Stimulated activated CD4-positive, alpha-beta T cell treated with anti-CD3 and anti-CD28 coated beads, Interleukin-1b, Interleukin-23, amount 100 ng/mL, for 48 hours (primary cell): ENCODE measurements around the gene PDE2A.

Experiments
- DNase-seq: peaks from one replicate; pipeline ENCODE4 v3.0.0-alpha.2; 2020

Gene PDE2A

DNA sequence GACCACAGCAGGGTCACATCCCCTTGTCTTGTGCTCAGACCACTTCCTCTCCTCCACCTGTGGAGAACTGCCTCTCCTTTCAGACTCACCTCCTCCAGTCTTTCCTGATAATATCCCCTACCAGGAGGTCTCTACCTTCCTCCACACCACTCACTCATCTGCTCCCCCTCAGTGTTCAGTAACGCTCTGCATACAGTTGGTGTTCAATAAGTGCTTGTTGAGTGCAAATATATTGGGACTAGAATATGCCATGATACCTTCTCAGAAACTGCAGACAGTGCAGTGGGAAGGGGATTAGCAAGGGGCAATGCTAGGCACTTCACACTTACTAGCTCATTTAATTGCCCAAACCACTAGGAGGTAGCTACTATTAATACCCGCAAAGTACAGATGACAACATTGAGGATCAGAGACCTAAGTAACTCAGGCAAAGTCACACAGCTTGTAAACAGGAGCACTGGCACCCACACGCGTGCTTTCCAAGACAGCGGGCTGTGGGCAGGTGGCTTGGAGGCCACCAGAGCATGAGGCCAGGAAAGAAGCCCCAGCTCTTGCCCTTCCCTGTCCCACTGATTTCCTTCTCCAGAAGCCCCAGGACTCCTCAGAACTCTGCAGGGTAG, 8.1 kb upstream of the PDE2A start:
- no peak for DNase-seq

DNA sequence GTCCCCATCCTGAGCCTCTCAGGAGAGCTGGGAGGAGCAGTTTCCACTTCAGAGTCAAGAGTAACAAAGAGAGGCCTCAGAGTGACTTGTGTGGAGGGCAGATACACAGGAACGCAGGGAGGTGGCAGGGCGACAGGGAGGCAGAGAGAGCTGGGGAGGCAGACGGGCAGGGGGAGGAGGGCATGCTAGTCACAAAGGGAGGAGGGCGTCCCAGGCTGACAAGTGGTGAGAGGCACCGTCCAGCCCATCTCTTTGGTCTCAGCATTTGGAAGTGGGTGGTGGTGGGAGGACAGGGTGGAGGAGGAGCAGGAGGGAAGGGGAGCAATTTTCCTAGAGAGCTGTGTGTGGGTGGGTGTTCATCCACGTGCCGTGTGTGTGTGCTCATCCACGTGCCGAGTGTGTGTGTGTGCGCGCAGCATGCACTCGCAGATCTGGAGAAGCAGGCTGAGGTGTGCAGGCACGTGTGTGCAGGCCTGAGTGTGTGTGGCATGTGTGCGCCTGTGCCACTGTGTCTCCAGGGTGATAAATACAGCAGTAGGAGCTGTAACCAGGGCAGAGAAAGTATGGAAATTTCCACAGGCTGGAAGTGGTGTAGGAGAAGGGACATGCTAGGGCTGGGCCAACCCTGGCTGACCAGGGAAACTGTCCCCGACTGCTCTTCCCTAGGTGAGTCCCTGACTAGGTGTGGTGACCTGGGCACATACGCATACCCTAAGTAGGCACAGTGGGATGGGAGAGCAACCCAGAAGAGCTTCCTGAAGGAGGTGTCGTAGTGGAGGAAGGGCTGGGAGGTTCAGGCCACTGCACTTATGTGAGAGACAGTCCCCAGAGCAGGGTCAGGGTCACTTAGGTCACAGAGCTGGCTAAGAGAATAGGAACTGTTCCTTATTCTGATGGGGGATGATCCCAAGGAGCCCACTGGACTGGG, 7.3 kb upstream of the PDE2A start:
- no peak for DNase-seq

DNA sequence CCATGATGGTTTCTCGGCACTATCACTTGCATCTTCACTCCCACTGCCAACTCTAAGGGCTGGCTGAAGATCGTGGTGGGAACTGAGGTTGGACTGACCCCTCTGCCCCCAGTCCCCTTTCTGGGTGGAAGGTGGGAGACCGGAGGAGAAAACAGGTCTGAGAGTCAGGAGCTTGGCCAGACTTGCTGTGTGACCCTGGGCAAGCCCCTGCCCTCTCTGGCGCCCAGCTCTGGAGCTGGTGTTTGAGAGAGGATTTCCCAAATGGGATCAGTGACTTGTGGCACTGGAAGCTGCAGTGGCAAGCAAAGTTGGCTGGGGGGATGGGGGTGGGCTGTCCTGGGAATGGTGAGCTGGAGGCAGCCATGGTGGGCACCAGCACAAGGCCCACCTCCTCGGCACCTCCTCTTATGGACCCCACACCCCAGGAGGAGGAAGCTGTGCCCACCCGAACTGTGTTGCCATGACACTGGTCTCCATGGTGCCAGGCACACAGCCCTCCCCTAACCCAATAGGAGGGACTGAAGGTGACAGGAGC, 6.5 kb upstream of the PDE2A start:
- no peak for DNase-seq

DNA sequence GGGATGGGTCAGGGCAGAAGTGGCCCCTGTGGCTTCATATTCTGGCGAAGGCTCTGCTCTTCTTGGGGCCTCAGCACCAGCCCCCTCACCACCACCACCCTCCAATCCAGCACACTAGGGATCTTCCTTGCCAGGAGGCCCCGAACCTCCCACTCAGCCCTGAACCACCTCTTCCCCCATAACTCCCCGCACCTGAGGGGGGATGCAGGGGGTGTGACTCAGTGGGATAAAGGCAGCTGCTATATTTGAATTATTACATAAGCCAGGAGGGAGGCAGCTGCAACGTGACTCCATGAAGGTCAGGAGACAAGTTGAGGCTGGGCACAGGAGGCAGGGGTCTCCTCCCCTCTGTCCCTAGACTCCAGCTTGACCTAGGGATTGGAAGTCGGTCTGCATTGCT, 5.6 kb upstream of the PDE2A start:
- DNase-seq, result no peak

DNA sequence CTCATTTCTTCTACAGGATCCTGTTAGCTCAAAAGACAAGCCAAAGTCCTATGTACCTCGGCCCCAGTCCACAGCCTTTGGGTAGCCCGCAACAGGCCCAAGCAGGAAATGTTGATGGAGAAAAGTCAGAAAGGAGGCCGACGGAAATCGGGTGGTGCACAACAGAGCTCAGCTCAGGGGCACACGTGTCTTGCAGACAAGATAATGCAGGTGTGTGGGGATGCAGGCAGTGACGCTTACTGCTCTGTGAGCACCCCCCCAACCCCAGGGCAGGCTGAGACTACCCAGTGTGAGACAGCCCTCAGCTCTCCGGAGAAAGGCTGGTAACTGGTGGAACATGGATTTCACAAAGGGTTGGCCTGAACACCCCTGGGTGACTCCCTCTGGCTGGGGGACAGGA, 4.3 kb upstream of the PDE2A start:
- no peak for DNase-seq

DNA sequence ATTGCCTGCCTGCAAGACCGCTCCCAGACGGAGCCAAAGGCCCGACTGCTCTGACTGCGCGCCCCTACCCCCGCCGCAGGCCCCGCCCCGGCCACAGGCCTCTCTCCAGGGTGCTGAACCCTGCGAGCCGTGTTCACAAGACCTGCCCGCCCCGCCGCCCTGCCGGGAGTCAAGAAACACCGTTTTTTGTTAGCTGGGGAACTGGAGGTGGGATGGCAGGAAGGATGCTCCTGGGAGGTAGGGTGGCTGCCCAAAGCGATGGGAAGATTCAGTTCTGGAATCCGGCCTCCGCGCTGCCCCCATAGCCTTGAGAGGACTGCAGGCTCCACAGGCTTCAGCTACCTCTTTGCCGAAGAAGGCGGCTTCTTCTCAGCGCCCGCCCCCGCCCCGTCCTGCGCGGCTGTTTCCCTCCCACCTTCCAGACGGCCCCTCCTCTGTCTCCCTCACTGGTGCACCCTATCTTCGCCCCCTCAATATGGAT, 2.7 kb upstream of the PDE2A start:
- peak; percentile 67 for DNase-seq

DNA sequence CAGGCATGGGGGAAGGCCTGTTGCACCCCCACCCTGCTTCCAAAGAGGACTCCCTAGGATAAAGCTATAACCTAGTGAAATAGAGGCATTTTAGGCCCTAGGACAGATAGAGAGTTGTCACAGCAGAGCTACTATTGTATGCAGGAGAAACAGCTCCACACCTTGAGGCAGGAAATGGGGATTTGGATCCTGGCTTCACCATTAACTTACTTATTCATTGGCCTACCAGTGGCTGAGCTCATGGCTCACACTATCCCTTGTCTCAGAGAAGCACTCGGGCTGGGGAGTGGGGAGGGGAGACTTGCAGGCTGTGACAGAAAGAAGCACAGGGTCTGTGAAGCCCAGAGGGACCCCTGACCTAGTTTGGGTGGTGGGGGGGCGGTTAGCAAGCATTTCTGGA, 999 bp upstream of the PDE2A start:
- no peak for DNase-seq

DNA sequence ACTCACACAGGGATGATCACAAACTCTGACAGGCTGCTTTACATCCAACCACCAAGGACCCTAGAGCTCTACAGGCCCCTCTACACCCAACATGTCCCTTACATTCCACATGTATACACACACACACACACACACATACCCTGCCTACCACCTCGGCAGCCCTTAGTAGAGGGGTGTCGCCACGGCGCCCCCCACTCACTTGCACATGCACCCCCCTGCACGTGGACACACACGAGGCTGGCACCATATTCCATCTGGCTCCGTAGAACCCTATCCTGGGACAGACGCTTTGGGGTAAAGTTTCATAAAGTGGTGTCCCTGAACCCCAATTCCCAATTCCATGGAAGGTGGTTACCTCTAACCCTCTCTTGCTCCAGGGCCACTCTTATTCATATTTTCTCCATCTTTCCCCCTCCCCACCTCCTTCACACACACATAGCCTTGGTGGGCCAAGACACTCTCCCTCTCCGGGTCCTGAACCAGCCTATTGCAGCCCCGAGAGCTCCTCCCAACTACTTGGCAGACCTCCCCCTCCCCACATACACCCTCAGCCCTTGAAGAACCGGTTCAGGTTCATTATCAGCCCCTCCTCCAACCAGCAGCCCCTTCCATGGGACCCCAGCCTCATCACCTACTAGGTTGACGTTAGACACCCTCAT, 809 bp downstream of the PDE2A start:
- no peak for DNase-seq

DNA sequence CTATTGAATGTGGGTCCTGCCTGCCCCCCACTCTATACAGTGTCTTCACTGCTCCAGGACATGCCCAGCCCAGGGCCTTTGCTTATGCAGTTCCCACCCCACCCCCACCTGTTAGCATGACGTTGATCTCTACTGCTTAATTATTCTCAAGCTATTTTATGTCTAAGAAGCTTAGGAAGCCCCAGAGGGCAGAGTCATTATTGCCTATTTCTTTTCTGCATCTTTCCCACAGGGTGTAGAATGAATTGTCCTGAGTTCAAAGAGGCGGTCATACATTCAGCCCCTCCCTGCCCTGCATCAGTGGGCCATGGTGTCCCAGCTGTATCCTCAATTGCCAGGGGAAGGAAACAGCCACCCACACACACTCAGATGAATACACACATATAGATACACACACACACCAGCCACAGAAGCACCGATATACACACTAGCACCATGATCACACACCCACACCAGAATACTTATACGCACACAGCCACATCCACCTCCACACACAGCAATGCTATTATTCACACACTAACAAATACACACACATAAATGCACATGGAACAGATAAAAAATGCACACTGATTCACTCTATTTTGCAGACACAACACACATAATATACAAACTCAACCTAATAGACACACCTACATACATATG, 1.5 kb downstream of the PDE2A start:
- no peak for DNase-seq

DNA sequence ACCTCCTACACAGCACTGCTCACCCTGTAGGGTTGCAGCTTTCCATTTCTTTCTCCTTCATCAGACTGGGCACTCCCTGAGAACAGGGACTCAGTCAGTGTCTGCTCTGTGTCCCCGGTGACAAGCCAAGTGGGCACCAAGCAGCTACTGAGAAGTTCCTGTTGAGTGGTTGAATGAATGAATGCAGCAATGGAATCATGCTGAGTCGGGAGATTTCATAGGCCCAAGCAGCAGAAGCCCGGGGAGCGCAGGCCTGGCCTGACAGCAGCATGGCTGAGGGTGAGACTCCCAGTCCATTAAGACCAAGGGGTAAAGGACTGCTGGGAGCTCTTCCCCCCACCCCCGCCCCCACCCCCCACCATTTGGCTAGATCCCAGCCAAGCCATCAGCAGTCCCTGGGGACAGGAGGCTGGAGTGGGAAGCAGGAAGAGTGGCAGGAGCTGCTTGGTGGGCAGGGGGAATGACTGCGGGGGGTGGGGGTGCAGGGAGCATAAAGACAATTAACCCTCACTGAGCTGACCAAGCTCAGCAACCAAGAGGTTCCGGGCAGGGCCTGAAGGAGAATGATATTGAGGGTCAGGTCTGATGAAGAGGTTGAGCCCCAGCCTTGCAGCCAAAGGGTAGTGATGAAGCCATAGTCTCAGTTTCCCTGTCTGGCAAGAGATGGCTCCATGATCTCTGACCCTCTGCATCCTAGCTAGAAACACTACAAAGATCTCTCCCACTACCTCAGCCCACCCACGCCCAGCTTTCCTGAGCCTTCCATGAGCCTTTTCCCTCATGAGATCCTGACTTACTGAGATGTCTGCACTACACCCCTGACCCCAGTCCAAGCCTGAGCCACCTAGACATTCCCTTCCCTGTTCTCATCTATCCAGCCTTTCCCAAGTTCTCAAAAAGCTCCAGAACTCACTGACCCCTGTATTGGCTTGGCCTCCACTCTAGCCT, 2.8 kb downstream of the PDE2A start:
- no peak for DNase-seq

DNA sequence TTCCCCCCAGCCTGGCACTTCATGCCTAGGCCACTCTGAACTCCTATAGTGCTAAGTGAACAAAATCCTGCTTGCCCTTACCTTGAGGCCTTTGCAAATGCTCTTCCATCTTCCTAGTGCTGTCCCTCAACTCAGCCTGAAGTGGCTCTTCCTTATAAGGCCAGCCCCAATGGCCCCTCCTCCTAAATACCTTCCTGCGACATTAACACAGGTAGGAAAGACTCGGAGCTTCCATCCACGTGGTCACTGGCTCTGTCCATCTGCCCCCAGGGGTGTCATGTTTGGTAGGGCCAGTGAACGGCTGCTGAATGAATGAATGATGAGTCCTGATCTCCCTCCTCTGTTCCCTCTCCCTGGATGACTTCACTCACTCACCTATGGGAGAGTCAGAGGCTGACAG, 4.2 kb downstream of the PDE2A start:
- no peak for DNase-seq

DNA sequence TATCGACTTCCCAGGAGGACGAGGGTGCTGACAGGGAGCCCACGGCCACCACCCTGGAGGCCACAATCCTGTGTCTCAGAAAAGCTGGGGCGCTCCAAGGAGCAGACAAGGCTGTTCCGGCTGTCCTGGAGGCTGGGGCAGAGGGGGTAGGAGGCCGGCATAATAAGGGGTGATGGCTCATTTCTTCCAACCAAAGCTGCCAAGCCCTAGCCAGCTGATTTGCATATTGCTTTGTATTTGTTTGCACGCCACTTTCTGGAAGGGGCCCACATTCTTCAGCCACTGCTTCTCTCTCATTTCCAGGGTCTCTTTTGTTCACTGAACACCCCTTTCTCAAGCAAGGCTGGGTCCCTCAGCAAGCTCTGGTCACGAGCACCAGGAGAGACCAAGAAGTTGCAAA, 4.7 kb downstream of the PDE2A start:
- DNase-seq, result no peak

DNA sequence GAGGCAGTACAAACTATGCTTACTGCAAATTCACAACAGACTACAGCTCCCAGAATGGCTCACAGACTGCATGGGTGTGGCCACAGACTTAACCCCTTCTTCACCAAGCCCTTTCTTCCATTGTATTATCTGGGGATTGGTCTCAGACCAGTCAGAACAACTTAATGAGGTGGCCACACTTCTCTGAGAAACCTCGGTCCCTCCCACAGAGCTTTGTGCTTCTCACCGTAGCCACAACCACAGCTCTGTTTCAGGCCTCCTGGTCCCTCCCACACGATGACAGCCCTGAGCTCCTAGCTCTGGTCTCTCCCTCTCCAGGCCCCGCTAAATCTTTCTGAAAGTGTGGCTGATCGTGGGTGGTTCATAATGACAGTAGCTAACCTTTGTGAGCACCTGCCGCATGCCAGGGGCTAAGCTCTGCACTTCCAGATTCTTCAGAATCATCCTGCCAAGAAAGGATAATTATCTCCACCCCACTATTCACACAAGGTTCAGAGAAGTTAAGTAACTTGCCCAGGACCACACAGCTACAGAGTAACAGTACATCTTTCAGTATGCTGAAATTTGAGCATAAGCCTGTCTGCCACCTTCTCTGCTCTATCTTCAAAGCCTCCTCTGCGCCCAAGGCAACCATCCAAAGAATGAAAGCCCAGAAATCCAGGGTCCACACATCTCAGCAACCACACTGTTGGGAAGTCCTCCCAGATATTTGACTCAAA, 5.4 kb downstream of the PDE2A start:
- DNase-seq, result peak; percentile 79

DNA sequence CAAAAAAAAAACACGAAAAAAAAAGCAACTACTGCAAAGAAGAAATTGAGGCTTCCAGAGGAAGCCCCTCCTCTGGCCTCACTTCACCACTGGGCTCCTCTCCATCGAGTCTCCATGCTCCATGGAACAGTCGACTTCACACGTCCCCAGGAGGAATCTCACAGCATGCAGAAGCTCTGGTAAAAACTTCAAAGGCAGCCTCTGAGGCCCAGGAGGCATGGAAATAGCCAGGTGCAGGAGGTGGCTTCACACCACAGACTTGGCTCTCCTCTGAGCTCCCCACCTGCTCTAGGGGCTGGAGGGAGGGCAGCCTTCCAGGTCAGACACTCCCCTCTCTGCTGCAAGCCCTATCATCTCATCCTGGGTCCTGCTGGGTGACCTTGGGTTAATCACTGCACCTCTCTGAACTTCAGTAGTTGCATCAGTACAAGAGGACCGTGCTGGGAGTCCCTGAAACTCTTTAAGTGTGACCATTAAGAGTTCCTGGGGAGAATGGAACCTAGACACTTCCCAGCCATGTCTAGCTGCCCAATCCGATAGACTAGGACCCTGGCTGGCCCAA, 8.2 kb downstream of the PDE2A start:
- DNase-seq, result no peak

DNA sequence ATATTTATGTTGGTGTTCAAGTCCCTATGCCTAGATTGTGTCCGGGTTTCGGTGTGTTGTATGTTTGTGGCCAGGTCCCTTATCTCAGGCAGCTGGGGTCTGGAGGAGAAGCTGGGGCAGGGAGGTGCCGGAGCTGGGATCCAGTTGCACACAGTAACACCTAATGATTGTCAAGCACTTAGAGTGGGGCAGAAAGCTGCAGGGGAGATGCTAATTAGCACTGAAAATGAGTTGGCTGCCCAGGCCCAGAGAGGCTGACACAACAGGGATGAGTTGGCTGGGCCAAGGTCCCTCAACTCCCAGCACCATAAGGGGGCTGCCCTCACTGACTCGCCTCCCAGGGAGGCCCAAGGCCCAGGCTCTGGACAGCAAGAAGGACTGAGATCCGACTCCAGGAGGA, 12.2 kb downstream of the PDE2A start:
- no peak for DNase-seq

DNA sequence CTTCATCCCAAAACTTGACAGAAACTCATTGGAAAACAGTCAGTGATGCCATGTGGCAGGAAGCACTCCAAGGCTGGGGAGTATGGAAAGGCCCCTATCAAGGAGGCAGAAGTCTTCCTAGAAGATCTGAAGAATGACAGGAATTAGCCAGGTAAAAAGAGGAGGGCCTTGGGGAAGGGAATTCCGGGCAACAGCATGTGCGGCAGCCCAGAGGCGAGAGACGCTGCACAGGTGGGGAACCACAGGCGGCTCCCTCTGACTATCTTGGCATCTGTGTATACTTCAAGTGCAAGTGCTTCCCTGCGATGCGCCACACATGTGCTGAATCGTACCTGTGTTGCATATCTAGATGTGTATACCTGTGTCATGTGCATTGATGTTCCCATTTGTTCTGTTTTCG, 12.7 kb downstream of the PDE2A start:
- DNase-seq, result no peak

DNA sequence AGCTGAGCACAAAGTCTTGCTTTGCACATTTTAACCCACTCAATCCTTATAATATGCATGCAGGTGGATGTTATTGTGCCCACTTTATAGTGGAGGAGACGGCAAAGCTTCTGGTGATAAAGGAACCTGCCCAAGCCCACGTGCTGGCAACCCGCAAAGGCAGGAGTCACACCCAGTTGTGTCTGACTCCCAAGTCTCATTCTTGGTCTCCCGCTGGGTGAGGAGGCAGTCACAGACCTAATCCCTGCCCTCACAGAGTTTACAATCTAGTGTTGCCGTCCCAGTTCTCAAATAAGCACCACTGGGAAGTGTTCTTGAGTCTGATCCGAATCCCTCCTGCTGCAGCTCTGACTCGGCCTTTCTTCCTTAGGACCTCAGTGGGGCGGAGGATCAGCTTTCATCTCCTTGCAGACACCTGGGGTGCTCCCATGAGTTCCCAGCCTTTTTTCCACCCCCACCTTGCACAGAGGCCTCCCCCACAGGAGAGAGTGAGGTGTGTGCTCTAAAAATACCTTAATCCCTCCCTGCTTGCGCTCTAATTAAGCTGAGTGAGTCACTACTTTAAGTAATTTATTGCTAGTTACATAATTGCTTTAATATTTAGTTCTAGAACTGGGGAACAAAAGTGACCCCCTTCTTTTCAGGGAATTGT, 15.1 kb downstream of the PDE2A start:
- no peak for DNase-seq

DNA sequence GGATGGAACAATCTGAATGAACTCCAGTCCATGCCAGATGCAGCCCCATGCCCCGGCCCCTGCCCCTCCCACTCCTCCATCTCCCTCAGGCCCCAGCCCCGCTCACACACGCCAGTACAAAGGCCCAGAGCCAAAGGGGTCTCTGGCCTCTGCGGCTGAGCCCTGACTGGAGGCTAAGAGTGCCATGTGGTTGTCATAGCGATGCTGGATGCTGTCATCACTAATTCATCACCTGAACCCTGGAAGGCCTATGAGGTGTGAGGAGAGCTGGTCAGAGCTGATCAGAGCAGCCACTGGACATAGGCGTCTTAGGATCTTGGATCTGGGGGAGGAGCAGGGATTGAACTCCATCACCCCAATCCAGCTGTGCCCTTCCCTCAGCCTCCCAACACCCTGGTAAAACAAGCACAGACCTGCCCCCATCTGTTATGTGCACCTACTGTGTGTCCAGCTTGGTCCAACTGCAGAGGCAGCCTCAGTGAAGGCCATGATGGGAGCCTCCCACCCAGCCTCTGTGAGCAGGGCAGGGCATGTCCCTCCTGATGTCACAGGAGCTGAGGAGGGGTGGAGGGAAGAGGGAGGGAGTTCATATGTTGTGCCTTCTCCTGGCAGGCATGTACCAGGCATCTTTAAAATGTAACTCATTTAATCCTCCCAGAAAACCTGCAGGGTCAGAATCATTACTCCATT, 16.7 kb downstream of the PDE2A start:
- no peak for DNase-seq

DNA sequence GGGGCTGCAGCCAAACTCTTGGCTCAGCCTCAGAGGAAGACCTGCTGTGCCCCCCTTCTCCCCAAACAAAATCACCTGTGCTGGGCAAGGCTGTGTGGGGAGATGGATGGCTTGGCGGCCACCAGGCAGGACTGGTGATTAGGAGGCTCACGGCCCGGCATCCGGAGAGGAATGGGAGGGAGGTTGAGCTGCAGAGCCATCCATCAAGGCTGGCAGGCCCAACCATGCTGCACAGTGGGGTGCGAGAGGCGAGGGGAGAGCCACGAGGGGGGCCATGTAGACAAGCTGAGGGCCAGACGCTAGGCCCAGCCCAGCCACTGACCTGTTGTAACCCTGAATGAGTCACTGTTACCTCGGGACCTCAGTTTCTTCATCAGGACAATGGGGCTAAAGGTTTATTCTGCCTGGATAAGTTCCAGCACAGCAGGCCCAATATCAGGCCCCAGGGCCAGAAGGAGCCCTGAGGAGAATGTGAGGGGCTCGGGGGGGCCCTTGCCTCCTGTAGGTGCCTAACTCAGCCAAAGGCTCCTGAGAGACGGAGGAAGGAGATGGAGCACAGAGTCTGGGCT, 18.2 kb downstream of the PDE2A start:
- no peak for DNase-seq
